HEK293 (cell line): Measurements from ENCODE around the gene PALB2.

ENCODE experiments used
- CTCF ChIP-seq: fragments of 450-650 bp; formaldehyde crosslinking; IDR thresholded peaks from 2 replicates; pipeline ENCODE4 v1.5.1; 2016; ENCODE audit warnings: missing biosample characterization, missing genetic modification characterization
- GLIS1 ChIP-seq: fragments of 450-650 bp; formaldehyde crosslinking; IDR thresholded peaks from 2 replicates; pipeline ENCODE4 v1.5.1; 2016; ENCODE audit warnings: missing biosample characterization, missing genetic modification characterization
- TSHZ1 ChIP-seq: fragments of 450-650 bp; formaldehyde crosslinking; IDR thresholded peaks from 2 replicates; pipeline ENCODE4 v1.5.1; 2016; ENCODE audit warnings: missing biosample characterization, missing genetic modification characterization, borderline replicate concordance
- WT1 ChIP-seq: fragments of 450-650 bp; formaldehyde crosslinking; IDR thresholded peaks from 2 replicates; pipeline ENCODE4 v1.5.1; 2016; ENCODE audit warnings: missing biosample characterization, missing genetic modification characterization
- ZBTB21 ChIP-seq: fragments of 450-650 bp; formaldehyde crosslinking; IDR thresholded peaks from 2 replicates; pipeline ENCODE4 v1.5.1; 2017; ENCODE audit warnings: missing biosample characterization, missing genetic modification characterization
- ZFP37 ChIP-seq: fragments of 450-650 bp; formaldehyde crosslinking; IDR thresholded peaks from 2 replicates; pipeline ENCODE4 v1.5.1; 2016; ENCODE audit warnings: missing biosample characterization, missing genetic modification characterization
- ZNF138 ChIP-seq: fragments of 450-650 bp; formaldehyde crosslinking; IDR thresholded peaks from 2 replicates; pipeline ENCODE4 v1.5.1; 2016; ENCODE audit warnings: missing biosample characterization, missing genetic modification characterization, borderline replicate concordance
- ZNF19 ChIP-seq: fragments of 450-650 bp; formaldehyde crosslinking; IDR thresholded peaks from 2 replicates; pipeline ENCODE4; 2016; ENCODE audit warnings: missing biosample characterization, missing genetic modification characterization, low read depth
- ZNF561 ChIP-seq: fragments of 450-650 bp; IDR thresholded peaks from 2 replicates; pipeline ENCODE4 v1.5.1; 2018; ENCODE audit warnings: missing biosample characterization, missing genetic modification characterization, borderline replicate concordance
- ZNF639 ChIP-seq: fragments of 450-650 bp; formaldehyde crosslinking; IDR thresholded peaks from 2 replicates; pipeline ENCODE4 v1.5.1; 2016; ENCODE audit warnings: missing biosample characterization, missing genetic modification characterization
- ZSCAN4 ChIP-seq: fragments of 450-650 bp; formaldehyde crosslinking; IDR thresholded peaks from 2 replicates; pipeline ENCODE4 v1.5.1; 2017; ENCODE audit warnings: missing biosample characterization, missing genetic modification characterization

GRCh38 chr16:23608194-23608593 lies 32.9 kb downstream of the PALB2 start:
- TF ChIP-seq ZNF19 (tag by site-specific recombination) = no peak
- TF ChIP-seq ZNF639 (tag by site-specific recombination) = no peak
- TF ChIP-seq CTCF = no peak
- no peak for TF ChIP-seq ZNF138 (tag by site-specific recombination)
- TF ChIP-seq ZFP37 (tag by site-specific recombination) = no peak
- TF ChIP-seq TSHZ1 = no peak
- TF ChIP-seq ZNF561 (tag by site-specific recombination) = no peak
- no peak for TF ChIP-seq ZBTB21 (tag by site-specific recombination)
- no peak for TF ChIP-seq WT1 (tag by site-specific recombination)
- no peak for TF ChIP-seq ZSCAN4 (tag by site-specific recombination)
- no peak for TF ChIP-seq GLIS1 (tag by site-specific recombination)
